BJ (cell line): ENCODE data around the gene RDH16. TPM values are rescaled to one million over a fixed set of nuclear protein-coding genes. Genes with fewer than 3 reads are reported as not detected.

Experiments
- CTCF ChIA-PET: fragments of 350-600 bp; formaldehyde crosslinking; extraction: SDS; loops from one replicate; lab custom pipeline; 2021; ENCODE audit warnings: antibody characterized with exemption, inconsistent platforms; lab: Yijun Ruan, JAX
- POLR2A ChIA-PET: fragments of 300-600 bp; sonication (Branson Sonifier 250); formaldehyde crosslinking; extraction: SDS; loops from one replicate; lab custom pipeline; 2021; ENCODE audit warnings: antibody characterized with exemption; lab: Charles Lee
- DNase-seq: peaks from one replicate; pipeline ENCODE4 v3.0.0-alpha.2; 2011; ENCODE audit warnings: low read depth
- H3K27me3 ChIP-seq: 2 replicates; pipeline ENCODE4 v1.6.0; 2011; ENCODE audit warnings: low read length; ENCODE audit not compliant: control insufficient read depth, insufficient read depth
- H3K36me3 ChIP-seq: 2 replicates; pipeline ENCODE4 v1.5.1; 2011; ENCODE audit warnings: low read length; ENCODE audit not compliant: control insufficient read depth, insufficient read depth
- H3K4me3 ChIP-seq: 2 replicates; pipeline ENCODE4 v1.5.1; 2011; ENCODE audit warnings: low read depth, mild to moderate bottlenecking, control low read depth, low read length
- polyA plus RNA-seq: library from polyadenylated mRNA; depleted of rRNA; stranded (reverse); fragments of >200 nt; gene quantifications from 2 replicates; pipeline ENCODE4 v1.2.3, GENCODE V29; 2011
- TF ChIP-seq, protein P1 (sequence below): IDR thresholded peaks from 2 replicates; pipeline ENCODE4 v1.5.1; 2011; ENCODE audit warnings: low read depth, mild to moderate bottlenecking, control low read depth, inconsistent platforms, low read length, moderate library complexity; ENCODE audit not compliant: insufficient read depth

The RDH16 gene
- polyA plus RNA-seq, 1 experiment, result 0.07 TPM

DNA sequence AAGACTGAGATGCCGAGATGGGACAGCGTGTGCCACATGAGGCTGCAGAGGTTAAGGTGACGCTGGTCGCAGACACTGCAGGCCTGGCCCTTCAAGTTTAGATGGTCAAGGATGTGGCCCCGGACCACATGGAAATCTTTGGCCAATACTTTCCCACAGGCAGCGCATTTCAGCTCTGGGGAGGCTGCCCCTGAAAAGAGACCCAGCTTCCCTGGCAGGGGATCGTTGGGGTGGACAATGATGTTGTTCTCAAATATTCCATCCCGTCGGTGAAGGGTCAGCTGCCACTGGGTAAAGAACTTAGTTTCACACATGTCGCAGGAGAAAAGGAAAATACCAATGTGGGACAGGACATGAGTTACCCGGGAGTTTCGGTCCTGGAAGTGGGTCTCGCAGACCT is 46.0 kb upstream of the RDH16 start:
- ChIA-PET POLR2A (no interaction called here), CTCF (interaction anchor here (1.2 to 11.4 kb wide), 9 partner anchors 11 to 263 kb away, joined by 3 to 220 read pairs (median 6); partner anchors contain the start of genes HSD17B6 and MYO1A)
- Histone ChIP-seq H3K36me3 (peaks cover 16% of the 10 kb centered on the region), H3K27me3 (no peaks in the 10 kb centered on the region), H3K4me3 (no peak overlapping the region)
- TF ChIP-seq, protein P1, sequence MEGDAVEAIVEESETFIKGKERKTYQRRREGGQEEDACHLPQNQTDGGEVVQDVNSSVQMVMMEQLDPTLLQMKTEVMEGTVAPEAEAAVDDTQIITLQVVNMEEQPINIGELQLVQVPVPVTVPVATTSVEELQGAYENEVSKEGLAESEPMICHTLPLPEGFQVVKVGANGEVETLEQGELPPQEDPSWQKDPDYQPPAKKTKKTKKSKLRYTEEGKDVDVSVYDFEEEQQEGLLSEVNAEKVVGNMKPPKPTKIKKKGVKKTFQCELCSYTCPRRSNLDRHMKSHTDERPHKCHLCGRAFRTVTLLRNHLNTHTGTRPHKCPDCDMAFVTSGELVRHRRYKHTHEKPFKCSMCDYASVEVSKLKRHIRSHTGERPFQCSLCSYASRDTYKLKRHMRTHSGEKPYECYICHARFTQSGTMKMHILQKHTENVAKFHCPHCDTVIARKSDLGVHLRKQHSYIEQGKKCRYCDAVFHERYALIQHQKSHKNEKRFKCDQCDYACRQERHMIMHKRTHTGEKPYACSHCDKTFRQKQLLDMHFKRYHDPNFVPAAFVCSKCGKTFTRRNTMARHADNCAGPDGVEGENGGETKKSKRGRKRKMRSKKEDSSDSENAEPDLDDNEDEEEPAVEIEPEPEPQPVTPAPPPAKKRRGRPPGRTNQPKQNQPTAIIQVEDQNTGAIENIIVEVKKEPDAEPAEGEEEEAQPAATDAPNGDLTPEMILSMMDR, result no peak
- DNase-seq, result no peak

DNA sequence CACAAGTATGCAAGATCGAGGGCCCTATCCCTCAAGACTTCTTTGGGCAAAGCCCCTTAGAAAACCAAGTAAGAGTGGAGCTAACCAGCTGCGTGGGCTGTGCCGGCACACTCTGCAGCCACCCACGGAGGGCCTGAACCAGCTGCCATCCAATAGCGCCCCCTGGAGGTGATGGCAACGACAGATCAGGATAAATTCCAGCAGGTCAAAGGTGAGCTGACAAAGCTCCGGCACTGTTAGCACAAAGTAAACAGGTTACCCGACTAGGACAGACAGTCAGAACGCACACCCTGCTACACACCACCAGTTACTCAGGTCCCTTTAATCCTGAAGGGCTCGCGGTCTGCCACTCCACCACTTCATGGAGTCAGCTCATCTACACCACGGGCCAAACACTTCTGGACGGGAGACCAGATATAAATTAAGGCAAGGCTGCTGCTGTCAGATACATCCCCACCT is 44.1 kb upstream of the RDH16 start:
- no peak for DNase-seq
- Histone ChIP-seq H3K36me3 (peaks cover 16% of the 10 kb centered on the region), H3K27me3 (no peaks in the 10 kb centered on the region), H3K4me3 (no peak overlapping the region)
- CTCF ChIA-PET, result interaction anchor here (0.6 to 11.4 kb wide), 24 partner anchors 10 to 365 kb away, joined by 3 to 220 read pairs (median 4); partner anchors contain the start of genes HSD17B6 and MYO1A
- POLR2A ChIA-PET, result no interaction called here
- TF ChIP-seq, protein P1, result peak; percentile 79

DNA sequence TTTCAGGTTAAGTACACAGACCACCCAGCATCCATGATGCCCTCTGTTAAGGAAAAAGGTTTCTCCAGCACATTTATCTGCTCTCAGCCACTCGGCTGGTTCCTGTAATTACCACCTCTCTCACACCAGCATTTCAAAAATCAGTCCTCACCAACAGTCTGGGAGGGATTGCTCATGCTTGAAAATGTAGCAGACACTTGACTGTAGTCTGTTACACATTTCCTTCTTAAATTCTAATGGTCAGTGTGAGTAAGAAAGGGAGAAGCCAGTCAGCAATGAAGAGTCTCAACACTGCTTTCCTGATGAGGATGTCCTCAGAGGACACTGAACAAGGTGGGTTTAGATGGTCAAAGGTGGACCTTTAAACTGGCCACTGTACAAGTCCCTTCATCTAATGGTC is 43.0 kb upstream of the RDH16 start:
- no peaks in the 10 kb centered on the region for H3K27me3 ChIP-seq
- CTCF ChIA-PET, result interaction anchor here (0.9 to 11.4 kb wide), 8 partner anchors 9 to 260 kb away, joined by 3 to 220 read pairs (median 4); partner anchors contain the start of gene HSD17B6
- POLR2A ChIA-PET, result no interaction called here
- TF ChIP-seq, protein P1, result no peak
- H3K36me3 ChIP-seq, result peaks cover 16% of the 10 kb centered on the region
- DNase-seq, result no peak
- H3K4me3 ChIP-seq, result no peak overlapping the region

DNA sequence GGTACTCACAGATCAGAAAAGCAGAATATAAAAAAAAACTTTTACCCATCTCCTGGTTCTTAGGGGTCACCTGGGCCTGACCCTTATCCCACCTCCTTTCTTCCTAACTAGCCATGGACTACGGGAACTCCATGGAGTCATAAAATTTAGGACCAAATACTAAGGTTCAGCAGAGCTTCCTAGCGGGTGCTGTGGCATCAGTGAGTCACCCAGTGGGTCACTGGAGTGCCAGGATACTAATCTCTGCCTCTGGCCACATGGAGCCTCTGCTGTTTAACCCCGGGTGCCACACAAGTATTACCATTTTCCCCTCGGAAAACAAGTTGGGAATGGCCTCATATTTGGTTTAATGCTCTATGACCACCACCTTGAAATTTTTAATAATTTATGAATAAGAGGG is 42.0 kb upstream of the RDH16 start:
- POLR2A ChIA-PET, result interaction anchor here (0.6 kb wide), 1 partner anchor 140 kb away, joined by 4 read pairs; no protein-coding TSS in a partner anchor

DNA sequence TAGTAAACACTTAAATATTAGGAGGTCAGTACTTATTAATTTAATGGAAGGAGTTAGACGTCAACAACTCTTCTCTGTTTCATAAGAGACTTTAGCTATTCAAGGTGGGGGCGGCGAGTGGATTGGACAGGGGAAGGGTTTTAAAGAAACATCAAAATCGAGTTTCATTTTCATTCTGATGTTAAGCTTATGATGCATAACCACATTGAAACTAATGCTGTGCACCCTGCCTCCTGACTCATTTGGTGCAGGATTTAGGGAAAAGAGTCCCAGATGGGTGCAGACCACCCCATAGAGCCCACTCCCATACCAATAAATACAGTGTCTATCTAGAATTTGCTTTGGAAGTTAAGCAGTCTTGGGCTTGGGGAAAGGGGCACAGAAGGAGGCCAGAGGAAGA is 41.6 kb upstream of the RDH16 start:
- no peak for DNase-seq
- POLR2A ChIA-PET, result interaction anchor here (0.6 kb wide), 1 partner anchor 141 kb away, joined by 4 read pairs; no protein-coding TSS in a partner anchor
- Histone ChIP-seq H3K36me3 (peaks cover 13% of the 10 kb centered on the region), H3K27me3 (no peaks in the 10 kb centered on the region), H3K4me3 (no peak overlapping the region)
- TF ChIP-seq, protein P1, result no peak
- CTCF ChIA-PET, result interaction anchor here (1.2 to 11.4 kb wide), 5 partner anchors 9 to 239 kb away, joined by 3 to 220 read pairs (median 5); partner anchors contain the start of gene HSD17B6

More for the DNA sequence above, 42.0 kb upstream of the RDH16 start:
- Histone ChIP-seq H3K27me3 (no peaks in the 10 kb centered on the region), H3K36me3 (peaks cover 16% of the 10 kb centered on the region), H3K4me3 (no peak overlapping the region)
- CTCF ChIA-PET, result interaction anchor here (0.8 to 11.4 kb wide), 7 partner anchors 9 to 259 kb away, joined by 3 to 220 read pairs (median 4); partner anchors contain the start of gene HSD17B6
- DNase-seq, result no peak
- TF ChIP-seq, protein P1, result no peak
